H9 (cell line): ENCODE results near the gene NEDD4. TPM values are rescaled to one million over a fixed set of nuclear protein-coding genes. Genes with fewer than 3 reads are reported as not detected.

Experiments used
- DNase-seq: peaks from one replicate; pipeline ENCODE4 v3.0.0-alpha.2; 2017
- H2AFZ ChIP-seq: one replicate; pipeline ENCODE4 v1.6.1; 2013; ENCODE audit warnings: mild to moderate bottlenecking, low read length, control low read depth, moderate library complexity
- H2AK5ac ChIP-seq: 2 replicates; pipeline ENCODE4 v1.6.1; 2013; ENCODE audit warnings: low read length, control low read depth, mixed read lengths; ENCODE audit not compliant: insufficient read length
- H2BK120ac ChIP-seq: one replicate; pipeline ENCODE4 v1.6.1; 2013; ENCODE audit warnings: low read depth, mild to moderate bottlenecking, low read length, control low read depth, inconsistent platforms; ENCODE audit not compliant: poor library complexity, severe bottlenecking
- H2BK12ac ChIP-seq: 2 replicates; pipeline ENCODE4 v1.6.1; 2013; ENCODE audit warnings: low read length, control low read depth, mixed read lengths, low read depth; ENCODE audit not compliant: insufficient read length
- H2BK15ac ChIP-seq: 2 replicates; pipeline ENCODE4 v1.6.1; 2013; ENCODE audit warnings: low read depth, low read length, control low read depth
- H2BK20ac ChIP-seq: one replicate; pipeline ENCODE4 v1.6.1; 2013; ENCODE audit warnings: low read depth, mild to moderate bottlenecking, low read length, control low read depth, inconsistent platforms; ENCODE audit not compliant: poor library complexity, severe bottlenecking
- H2BK5ac ChIP-seq: 2 replicates; pipeline ENCODE4 v1.6.1; 2013; ENCODE audit warnings: low read length, control low read depth, mixed read lengths; ENCODE audit not compliant: insufficient read length
- H3K14ac ChIP-seq: 2 replicates; pipeline ENCODE4 v1.6.1; 2013; ENCODE audit warnings: low read length, control low read depth; ENCODE audit not compliant: insufficient read depth
- H3K18ac ChIP-seq: 2 replicates; pipeline ENCODE4 v1.6.1; 2013; ENCODE audit warnings: low read depth, mild to moderate bottlenecking, mixed read lengths, low read length, control low read depth; ENCODE audit not compliant: insufficient read length
- H3K23ac ChIP-seq: 2 replicates; pipeline ENCODE4 v1.6.1; 2013; ENCODE audit warnings: low read length, control low read depth, mixed read lengths, low read depth; ENCODE audit not compliant: insufficient read length
- H3K23me2 ChIP-seq: 2 replicates; pipeline ENCODE4 v1.6.1; 2013; ENCODE audit warnings: low read depth, mild to moderate bottlenecking, mixed read lengths, low read length, control low read depth; ENCODE audit not compliant: insufficient read length, poor library complexity, severe bottlenecking
- H3K27ac ChIP-seq: 2 replicates; pipeline ENCODE4 v1.5.1; 2013; ENCODE audit warnings: low read length, control low read depth, mixed read lengths, low read depth; ENCODE audit not compliant: insufficient read length
- H3K27me3 ChIP-seq: 2 replicates; pipeline ENCODE4 v1.6.1; 2013; ENCODE audit warnings: low read length, control low read depth, inconsistent platforms; ENCODE audit not compliant: insufficient read depth
- H3K4ac ChIP-seq: 2 replicates; pipeline ENCODE4 v1.6.1; 2013; ENCODE audit warnings: low read depth, mild to moderate bottlenecking, control low read depth, inconsistent platforms, low read length, moderate library complexity
- H3K4me1 ChIP-seq: 2 replicates; pipeline ENCODE4 v1.6.1; 2013; ENCODE audit warnings: low read length, control low read depth, inconsistent platforms; ENCODE audit not compliant: insufficient read depth
- H3K4me2 ChIP-seq: 2 replicates; pipeline ENCODE4 v1.6.1; 2013; ENCODE audit warnings: low read length, control low read depth, mixed read lengths; ENCODE audit not compliant: insufficient read length, insufficient read depth
- H3K56ac ChIP-seq: 2 replicates; pipeline ENCODE4 v1.6.1; 2013; ENCODE audit warnings: low read depth, mild to moderate bottlenecking, mixed read lengths, low read length, control low read depth; ENCODE audit not compliant: insufficient read length
- H3K79me1 ChIP-seq: 2 replicates; pipeline ENCODE4 v1.6.1; 2013; ENCODE audit warnings: low read depth, mild to moderate bottlenecking, moderate library complexity, low read length, control low read depth, inconsistent platforms; ENCODE audit not compliant: insufficient read depth, poor library complexity, severe bottlenecking
- H3K79me2 ChIP-seq: 2 replicates; pipeline ENCODE4 v1.6.1; 2013; ENCODE audit warnings: low read length, control low read depth, inconsistent platforms; ENCODE audit not compliant: insufficient read depth
- H3K9ac ChIP-seq: 2 replicates; pipeline ENCODE4 v1.6.1; 2013; ENCODE audit warnings: low read length, control low read depth, mixed read lengths; ENCODE audit not compliant: insufficient read length; ENCODE audit errors: extremely low read depth
- H3K9me3 ChIP-seq: one replicate; pipeline ENCODE4 v1.6.1; 2013; ENCODE audit warnings: low read depth, low read length, inconsistent platforms; ENCODE audit not compliant: control insufficient read depth
- H3T11ph ChIP-seq: one replicate; pipeline ENCODE4 v1.6.1; 2013; ENCODE audit warnings: mild to moderate bottlenecking, low read length, control low read depth, inconsistent platforms
- H4K20me1 ChIP-seq: one replicate; pipeline ENCODE4 v1.6.1; 2013; ENCODE audit not compliant: control insufficient read depth, insufficient read length, insufficient read depth
- H4K5ac ChIP-seq: 2 replicates; pipeline ENCODE4 v1.6.1; 2013; ENCODE audit warnings: low read depth, mild to moderate bottlenecking, mixed read lengths, low read length, control low read depth; ENCODE audit not compliant: insufficient read length
- H4K8ac ChIP-seq: replicated peaks from 2 replicates; pipeline ENCODE4 v1.6.1; 2013; ENCODE audit warnings: low read length, control low read depth, mixed read lengths, low read depth; ENCODE audit not compliant: insufficient read length
- H4K91ac ChIP-seq: 2 replicates; pipeline ENCODE4 v1.6.1; 2013; ENCODE audit warnings: low read depth, mild to moderate bottlenecking, moderate library complexity, mixed read lengths, low read length, control low read depth; ENCODE audit not compliant: insufficient read length
- H3K27ac Mint-ChIP-seq, 3 experiments: 2 replicates in 2 of 3; 3 replicates in 1 of 3; pipeline ENCODE4 v1.8.0; 2020 to 2021; ENCODE audit warnings: mixed read lengths in 3 of 3, mild to moderate bottlenecking in 1 of 3, moderate library complexity in 1 of 3
- H3K27me3 Mint-ChIP-seq: 2 replicates; pipeline ENCODE4 v1.8.0; 2021; ENCODE audit warnings: low read depth, mild to moderate bottlenecking, moderate library complexity, mixed read lengths
- H3K36me3 Mint-ChIP-seq, 3 experiments: 2 replicates in 2 of 3; 3 replicates in 1 of 3; pipeline ENCODE4 v1.8.0; 2020 to 2021; ENCODE audit warnings: low read depth in 3 of 3, mixed read lengths in 3 of 3; ENCODE audit not compliant: insufficient read depth in 1 of 3
- H3K4me1 Mint-ChIP-seq, 2 experiments: 2 replicates each; pipeline ENCODE4 v1.8.0; 2020; ENCODE audit warnings: mixed read lengths in 2 of 2
- H3K4me3 Mint-ChIP-seq, 2 experiments: 2 replicates in 1 of 2; 3 replicates in 1 of 2; pipeline ENCODE4 v1.8.0; 2020 to 2021; ENCODE audit warnings: mild to moderate bottlenecking in 2 of 2, mixed read lengths in 2 of 2, moderate library complexity in 1 of 2
- H3K9me3 Mint-ChIP-seq, 2 experiments: 2 replicates in 1 of 2; 3 replicates in 1 of 2; pipeline ENCODE4 v1.8.0; 2020; ENCODE audit warnings: mild to moderate bottlenecking in 2 of 2, mixed read lengths in 2 of 2, moderate library complexity in 1 of 2
- WGBS: extraction: QIAGEN DNeasy Blood & Tissue Kit; methylation state at CpG from one replicate; pipeline ENCODE4 v1.1.7; 2013; ENCODE audit warnings: missing lambda C conversion rate, low lambda C conversion rate, mixed read lengths; ENCODE audit not compliant: insufficient read length; ENCODE audit errors: extremely low coverage; 5-methylcytosine and 5-hydroxymethylcytosine counted together
- total RNA-seq: library from RNA; stranded (reverse); gene quantifications from 2 replicates; pipeline ENCODE4 v1.2.1, GENCODE V29; 2021
- TF ChIP-seq, protein P1 (sequence below): fragments of 200-600 bp; sonication (generic); conservative IDR thresholded peaks from 3 replicates; pipeline ENCODE4 v1.8.0; 2021; ENCODE audit warnings: antibody characterized with exemption, mild to moderate bottlenecking

The NEDD4 gene
- total RNA-seq, 1 experiment from 2014 or later = 9.6 TPM

DNA sequence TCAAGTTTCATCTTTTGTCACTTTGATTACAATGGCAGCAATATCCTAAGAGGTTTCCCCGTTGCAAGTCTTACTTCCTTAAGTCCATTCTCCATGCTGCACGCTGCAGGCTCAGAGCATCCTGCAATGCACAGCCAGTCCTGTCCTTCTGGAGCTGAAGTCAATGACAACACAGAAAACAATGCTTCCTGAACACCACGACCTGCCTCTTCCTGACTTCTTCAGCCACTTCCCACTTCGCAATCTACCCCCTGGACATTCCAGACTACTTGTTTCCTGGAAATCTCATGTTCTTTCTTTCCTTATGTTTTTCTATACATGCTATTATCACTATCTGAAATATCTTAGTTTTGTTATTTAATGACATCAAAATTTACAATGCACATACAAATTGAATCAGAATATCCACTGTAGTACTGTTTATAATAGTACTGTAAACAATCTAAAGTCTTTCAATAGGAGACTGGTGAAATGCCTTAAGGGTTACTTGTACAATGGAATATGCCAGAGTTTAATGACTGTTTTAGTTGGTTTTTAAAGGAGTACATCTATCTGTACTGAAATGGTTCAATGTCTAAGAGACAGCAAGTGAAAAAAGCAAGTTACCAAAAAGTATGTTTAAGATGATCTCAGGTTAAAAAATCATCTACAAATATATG, 136.8 kb downstream of the NEDD4 start:
- Histone ChIP-seq H3K4me1 (no peaks in the 10 kb centered on the region), H4K20me1 (no peaks in the 10 kb centered on the region), H4K91ac (no peak overlapping the region), H2AFZ (no peak overlapping the region), H3K23ac (no peak overlapping the region), H3K4ac (no peak overlapping the region), H2AK5ac (no peak overlapping the region), H2BK20ac (no peak overlapping the region), H3K18ac (no peak overlapping the region), H2BK120ac (no peak overlapping the region), H2BK12ac (no peak overlapping the region), H3K14ac (no peak overlapping the region), H3K9ac (no peak overlapping the region), H2BK15ac (no peak overlapping the region), H3T11ph (no peak overlapping the region), H3K4me2 (no peak overlapping the region), H2BK5ac (no peak overlapping the region), H3K9me3 (no peaks in the 10 kb centered on the region), H3K27me3 (no peaks in the 10 kb centered on the region), H4K5ac (no peak overlapping the region), H4K8ac (no peak overlapping the region), H3K27ac (no peak overlapping the region), H3K23me2 (no peaks in the 10 kb centered on the region), H3K56ac (no peak overlapping the region), H3K79me2 (no peaks in the 10 kb centered on the region), H3K79me1 (no peaks in the 10 kb centered on the region)
- no peaks in the 10 kb centered on the region for H3K9me3 Mint-ChIP-seq
- H3K36me3 Mint-ChIP-seq = no peaks in the 10 kb centered on the region
- no CpG with 5 or more reads among the region's 4 CpGs for WGBS
- DNase-seq = no peak
- no peaks in the 10 kb centered on the region for H3K4me1 Mint-ChIP-seq
- H3K4me3 Mint-ChIP-seq = no peak overlapping the region
- H3K27ac Mint-ChIP-seq = no peak overlapping the region
- H3K27me3 Mint-ChIP-seq = no peaks in the 10 kb centered on the region
- TF ChIP-seq, protein P1, sequence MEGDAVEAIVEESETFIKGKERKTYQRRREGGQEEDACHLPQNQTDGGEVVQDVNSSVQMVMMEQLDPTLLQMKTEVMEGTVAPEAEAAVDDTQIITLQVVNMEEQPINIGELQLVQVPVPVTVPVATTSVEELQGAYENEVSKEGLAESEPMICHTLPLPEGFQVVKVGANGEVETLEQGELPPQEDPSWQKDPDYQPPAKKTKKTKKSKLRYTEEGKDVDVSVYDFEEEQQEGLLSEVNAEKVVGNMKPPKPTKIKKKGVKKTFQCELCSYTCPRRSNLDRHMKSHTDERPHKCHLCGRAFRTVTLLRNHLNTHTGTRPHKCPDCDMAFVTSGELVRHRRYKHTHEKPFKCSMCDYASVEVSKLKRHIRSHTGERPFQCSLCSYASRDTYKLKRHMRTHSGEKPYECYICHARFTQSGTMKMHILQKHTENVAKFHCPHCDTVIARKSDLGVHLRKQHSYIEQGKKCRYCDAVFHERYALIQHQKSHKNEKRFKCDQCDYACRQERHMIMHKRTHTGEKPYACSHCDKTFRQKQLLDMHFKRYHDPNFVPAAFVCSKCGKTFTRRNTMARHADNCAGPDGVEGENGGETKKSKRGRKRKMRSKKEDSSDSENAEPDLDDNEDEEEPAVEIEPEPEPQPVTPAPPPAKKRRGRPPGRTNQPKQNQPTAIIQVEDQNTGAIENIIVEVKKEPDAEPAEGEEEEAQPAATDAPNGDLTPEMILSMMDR = no peak
